Ishikawa (cell line): ENCODE results near the gene MYB.

Experiments
- CEBPB ChIP-seq: IDR thresholded peaks from 2 replicates; pipeline ENCODE4 v1.6.1; 2012
- EGR1 ChIP-seq: IDR thresholded peaks from 2 replicates; pipeline ENCODE4 v1.6.1; 2012
- EP300 ChIP-seq: IDR thresholded peaks from 2 replicates; pipeline ENCODE4 v1.6.1; 2012; ENCODE audit warnings: borderline replicate concordance
- FOXM1 ChIP-seq: IDR thresholded peaks from 2 replicates; pipeline ENCODE4 v1.6.1; 2012; ENCODE audit warnings: low read depth, borderline replicate concordance
- NFIC ChIP-seq: IDR thresholded peaks from 2 replicates; pipeline ENCODE4 v1.6.1; 2012
- RAD21 ChIP-seq: IDR thresholded peaks from 2 replicates; pipeline ENCODE4 v1.6.1; 2012; ENCODE audit warnings: low read depth
- TAF1 ChIP-seq: IDR thresholded peaks from 2 replicates; pipeline ENCODE4 v1.6.1; 2012; ENCODE audit warnings: low read depth, mild to moderate bottlenecking
- TCF12 ChIP-seq: IDR thresholded peaks from 2 replicates; pipeline ENCODE4 v1.6.1; 2012; ENCODE audit warnings: low read depth
- TEAD4 ChIP-seq: IDR thresholded peaks from 2 replicates; pipeline ENCODE4 v1.6.1; 2012
- YY1 ChIP-seq: IDR thresholded peaks from 2 replicates; pipeline ENCODE4 v1.6.1; 2012; ENCODE audit warnings: low read depth
- TF ChIP-seq, protein P1 (sequence below): IDR thresholded peaks from 2 replicates; pipeline ENCODE4 v1.6.1; 2012; ENCODE audit warnings: low read depth, mild to moderate bottlenecking
- TF ChIP-seq, protein P2 (sequence below): IDR thresholded peaks from 2 replicates; pipeline ENCODE4 v1.6.1; 2012
- TF ChIP-seq, protein P3 (sequence below): IDR thresholded peaks from 2 replicates; pipeline ENCODE4 v1.6.1; 2012

DNA sequence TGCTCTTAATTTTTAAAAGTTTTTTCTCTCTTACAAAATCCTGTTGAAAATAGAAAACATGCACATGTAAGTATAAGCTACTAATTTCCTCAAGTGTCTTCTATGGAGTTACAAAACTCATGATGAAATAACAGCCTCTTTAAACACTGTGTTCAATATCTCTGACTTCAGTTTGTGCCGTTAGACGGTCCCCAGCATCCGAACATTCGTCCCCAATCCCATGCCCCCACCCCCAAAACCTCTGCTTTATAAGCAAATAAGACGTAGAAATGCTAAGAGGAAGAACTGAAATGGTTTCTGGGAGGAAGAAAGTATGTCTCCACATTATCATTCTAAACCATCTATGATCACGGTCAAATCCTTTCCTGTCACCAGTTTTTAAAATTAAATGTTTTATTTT is 31.7 kb upstream of the MYB start:
- no peak for TF ChIP-seq TEAD4
- TF ChIP-seq CEBPB = no peak
- TF ChIP-seq YY1 = no peak
- no peak for TF ChIP-seq RAD21
- TF ChIP-seq FOXM1 = no peak
- no peak for TF ChIP-seq TAF1
- no peak for TF ChIP-seq EP300
- TF ChIP-seq EGR1 = no peak
- TF ChIP-seq TCF12 = no peak
- TF ChIP-seq, protein P1, sequence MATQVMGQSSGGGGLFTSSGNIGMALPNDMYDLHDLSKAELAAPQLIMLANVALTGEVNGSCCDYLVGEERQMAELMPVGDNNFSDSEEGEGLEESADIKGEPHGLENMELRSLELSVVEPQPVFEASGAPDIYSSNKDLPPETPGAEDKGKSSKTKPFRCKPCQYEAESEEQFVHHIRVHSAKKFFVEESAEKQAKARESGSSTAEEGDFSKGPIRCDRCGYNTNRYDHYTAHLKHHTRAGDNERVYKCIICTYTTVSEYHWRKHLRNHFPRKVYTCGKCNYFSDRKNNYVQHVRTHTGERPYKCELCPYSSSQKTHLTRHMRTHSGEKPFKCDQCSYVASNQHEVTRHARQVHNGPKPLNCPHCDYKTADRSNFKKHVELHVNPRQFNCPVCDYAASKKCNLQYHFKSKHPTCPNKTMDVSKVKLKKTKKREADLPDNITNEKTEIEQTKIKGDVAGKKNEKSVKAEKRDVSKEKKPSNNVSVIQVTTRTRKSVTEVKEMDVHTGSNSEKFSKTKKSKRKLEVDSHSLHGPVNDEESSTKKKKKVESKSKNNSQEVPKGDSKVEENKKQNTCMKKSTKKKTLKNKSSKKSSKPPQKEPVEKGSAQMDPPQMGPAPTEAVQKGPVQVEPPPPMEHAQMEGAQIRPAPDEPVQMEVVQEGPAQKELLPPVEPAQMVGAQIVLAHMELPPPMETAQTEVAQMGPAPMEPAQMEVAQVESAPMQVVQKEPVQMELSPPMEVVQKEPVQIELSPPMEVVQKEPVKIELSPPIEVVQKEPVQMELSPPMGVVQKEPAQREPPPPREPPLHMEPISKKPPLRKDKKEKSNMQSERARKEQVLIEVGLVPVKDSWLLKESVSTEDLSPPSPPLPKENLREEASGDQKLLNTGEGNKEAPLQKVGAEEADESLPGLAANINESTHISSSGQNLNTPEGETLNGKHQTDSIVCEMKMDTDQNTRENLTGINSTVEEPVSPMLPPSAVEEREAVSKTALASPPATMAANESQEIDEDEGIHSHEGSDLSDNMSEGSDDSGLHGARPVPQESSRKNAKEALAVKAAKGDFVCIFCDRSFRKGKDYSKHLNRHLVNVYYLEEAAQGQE = no peak
- TF ChIP-seq, protein P2, sequence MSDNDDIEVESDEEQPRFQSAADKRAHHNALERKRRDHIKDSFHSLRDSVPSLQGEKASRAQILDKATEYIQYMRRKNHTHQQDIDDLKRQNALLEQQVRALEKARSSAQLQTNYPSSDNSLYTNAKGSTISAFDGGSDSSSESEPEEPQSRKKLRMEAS = no peak
- TF ChIP-seq, protein P3, sequence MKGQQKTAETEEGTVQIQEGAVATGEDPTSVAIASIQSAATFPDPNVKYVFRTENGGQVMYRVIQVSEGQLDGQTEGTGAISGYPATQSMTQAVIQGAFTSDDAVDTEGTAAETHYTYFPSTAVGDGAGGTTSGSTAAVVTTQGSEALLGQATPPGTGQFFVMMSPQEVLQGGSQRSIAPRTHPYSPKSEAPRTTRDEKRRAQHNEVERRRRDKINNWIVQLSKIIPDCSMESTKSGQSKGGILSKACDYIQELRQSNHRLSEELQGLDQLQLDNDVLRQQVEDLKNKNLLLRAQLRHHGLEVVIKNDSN = no peak
- TF ChIP-seq NFIC = no peak
